SJSA1 (cell line): Measurements from ENCODE around the gene GAPVD1. TPM values are rescaled to one million over a fixed set of nuclear protein-coding genes. Genes with fewer than 3 reads are reported as not detected.
"Not testable (repeated sequence)": the region's sequence is repeated elsewhere in the genome, so short reads cannot be mapped to it uniquely, and the experiment has no call there.

Experiments
- DNase-seq, 2 experiments: peaks; one replicate each; pipeline ENCODE4 v3.0.0-alpha.2; 2015 to 2020; ENCODE audit warnings: low spot score in 2 of 2, low read depth in 1 of 2
- H3K27ac ChIP-seq: fragments of 250-450 bp; sonication (Bioruptor Pico); 2 replicates; pipeline ENCODE4 v1.5.1; 2020; ENCODE audit warnings: mild to moderate bottlenecking, moderate library complexity
- H3K27me3 ChIP-seq: fragments of 250-450 bp; sonication (Bioruptor Pico); replicated peaks from 2 replicates; pipeline ENCODE4 v1.5.1; 2020; ENCODE audit warnings: mild to moderate bottlenecking, moderate library complexity
- H3K36me3 ChIP-seq: fragments of 250-450 bp; sonication (Bioruptor Pico); 2 replicates; pipeline ENCODE4 v1.5.1; 2020; ENCODE audit warnings: mild to moderate bottlenecking
- H3K4me1 ChIP-seq: fragments of 250-450 bp; sonication (Bioruptor Pico); replicated peaks from 2 replicates; pipeline ENCODE4 v1.6.1; 2021; ENCODE audit warnings: mild to moderate bottlenecking
- H3K4me3 ChIP-seq: fragments of 250-450 bp; sonication (Bioruptor Pico); 2 replicates; pipeline ENCODE4 v1.5.1; 2020; ENCODE audit warnings: mild to moderate bottlenecking
- H3K9me3 ChIP-seq: fragments of 250-450 bp; sonication (Bioruptor Pico); replicated peaks from 2 replicates; pipeline ENCODE4 v1.5.1; 2020; ENCODE audit warnings: mild to moderate bottlenecking
- total RNA-seq: library from RNA; depleted of rRNA; stranded (reverse); fragments of >200 nt; shearing (Covaris generic); gene quantifications from 2 replicates; pipeline ENCODE4 v1.2.3, GENCODE V29; 2014

GAPVD1 gene
- total RNA-seq, 1 experiment from 2014 or later, result 38.4 TPM

DNA sequence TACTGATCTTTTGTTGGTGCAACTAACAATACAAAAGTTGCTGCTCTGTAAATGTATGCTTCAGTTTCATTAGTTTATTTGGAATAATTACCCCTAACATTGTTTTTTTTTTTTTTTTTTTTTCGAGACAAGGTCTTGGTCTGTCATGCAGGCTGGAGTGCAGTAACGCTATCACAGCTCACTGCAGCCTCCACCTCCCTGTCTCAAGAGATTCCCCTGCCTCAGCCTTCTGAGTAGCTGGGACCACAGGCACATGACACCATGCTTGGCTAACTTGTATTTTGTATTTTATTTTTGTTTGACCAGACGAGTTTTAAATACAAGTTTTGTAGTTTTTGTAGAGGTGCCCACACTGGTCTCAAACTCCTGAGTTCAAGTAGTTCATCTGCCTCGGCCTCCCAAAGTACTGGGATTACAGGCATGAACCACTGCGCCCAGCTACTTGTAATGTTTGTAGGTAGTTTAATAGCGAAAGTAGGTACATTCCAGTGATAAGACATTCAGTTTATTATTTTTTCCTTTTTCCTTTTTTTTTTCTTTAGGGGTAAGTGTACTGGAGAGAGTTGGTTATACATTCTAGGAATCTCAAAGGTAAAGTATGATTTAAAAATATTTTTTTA lies 6.9 kb downstream of the GAPVD1 start:
- DNase-seq, result no peak
- no peak overlapping the region for H3K27ac ChIP-seq
- no peak overlapping the region for H3K4me3 ChIP-seq
- no peaks in the 10 kb centered on the region; the same call in 1 of the 2 replicates for H3K4me1 ChIP-seq
- no peaks in the 10 kb centered on the region for H3K27me3 ChIP-seq
- peaks cover 6% of the 10 kb centered on the region; the same call in 1 of the 2 replicates for H3K36me3 ChIP-seq
- no peaks in the 10 kb centered on the region for H3K9me3 ChIP-seq

- H3K36me3 ChIP-seq, result peaks cover 6% of the 10 kb centered on the region; the same call in 1 of the 2 replicates
- no peak overlapping the region for H3K27ac ChIP-seq
- H3K4me1 ChIP-seq, result no peaks in the 10 kb centered on the region; the same call in 1 of the 2 replicates
- no peak overlapping the region for H3K4me3 ChIP-seq
- H3K27me3 ChIP-seq, result no peaks in the 10 kb centered on the region
- DNase-seq, result no peak
- no peaks in the 10 kb centered on the region for H3K9me3 ChIP-seq
Measured at GRCh38 chr9:125269014-125269397, 7.4 kb downstream of the GAPVD1 start.

GRCh38 chr9:125271081-125271480 lies 9.5 kb downstream of the GAPVD1 start:
- Histone ChIP-seq H3K4me3 (no peak overlapping the region), H3K27ac (no peak overlapping the region), H3K27me3 (no peaks in the 10 kb centered on the region), H3K9me3 (no peaks in the 10 kb centered on the region), H3K4me1 (no peaks in the 10 kb centered on the region; the same call in 1 of the 2 replicates), H3K36me3 (peaks cover 2% of the 10 kb centered on the region)
- no peak for DNase-seq

DNA sequence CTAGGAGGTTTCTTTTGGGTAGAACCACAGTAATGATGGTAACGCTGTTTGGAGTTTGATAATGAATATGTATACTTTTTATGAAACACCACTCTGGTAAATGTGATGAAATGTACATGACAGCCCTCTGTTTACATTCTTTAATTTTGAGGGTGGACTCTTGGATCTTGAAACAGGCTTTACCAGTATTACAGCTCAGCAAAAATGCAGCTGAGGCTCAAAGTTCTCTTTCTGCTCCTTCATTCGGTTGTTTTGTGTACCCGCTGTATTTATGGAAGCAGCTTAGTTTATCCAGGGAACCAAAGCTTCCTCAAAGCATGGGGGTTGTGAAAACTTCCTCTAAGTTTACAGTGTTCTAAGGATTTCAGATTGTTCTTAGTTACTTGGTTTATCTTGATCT lies 11.1 kb downstream of the GAPVD1 start:
- no peak for DNase-seq
- 0 out of 2 replicates have a peak overlapping the region, but pooled peaks have one; percentile 7 for H3K27ac ChIP-seq
- H3K4me3 ChIP-seq, result no peak overlapping the region
- no peaks in the 10 kb centered on the region; the same call in 1 of the 2 replicates for H3K4me1 ChIP-seq
- H3K9me3 ChIP-seq, result no peaks in the 10 kb centered on the region
- H3K36me3 ChIP-seq, result peaks cover 5% of the 10 kb centered on the region; the same call in 1 of the 2 replicates
- no peaks in the 10 kb centered on the region for H3K27me3 ChIP-seq

DNA sequence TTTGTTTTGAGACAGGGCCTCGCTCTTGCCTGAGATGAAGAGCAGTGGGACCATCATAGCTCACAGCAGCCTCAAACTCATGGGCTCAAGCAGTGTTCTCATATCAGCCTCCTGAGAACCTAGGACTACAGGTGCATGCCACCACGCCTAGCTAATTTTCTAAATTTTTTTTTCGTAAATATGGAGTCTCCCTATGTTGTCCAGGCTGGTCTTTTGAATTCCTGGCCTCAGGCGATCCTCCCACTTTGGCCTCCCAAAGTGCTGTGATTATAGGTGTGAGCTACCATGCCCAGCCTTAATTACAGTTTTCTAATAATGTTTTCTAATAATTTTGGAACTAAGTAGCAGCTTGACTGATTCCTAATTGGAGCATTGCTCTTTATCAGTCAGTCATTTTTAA lies 15.1 kb downstream of the GAPVD1 start:
- Histone ChIP-seq H3K9me3 (no peaks in the 10 kb centered on the region), H3K4me3 (no peak overlapping the region), H3K27ac (no peak overlapping the region), H3K4me1 (no peaks in the 10 kb centered on the region; the same call in 1 of the 2 replicates), H3K27me3 (no peaks in the 10 kb centered on the region), H3K36me3 (peaks cover 5% of the 10 kb centered on the region; the same call in 1 of the 2 replicates)
- DNase-seq, result no peak

DNA sequence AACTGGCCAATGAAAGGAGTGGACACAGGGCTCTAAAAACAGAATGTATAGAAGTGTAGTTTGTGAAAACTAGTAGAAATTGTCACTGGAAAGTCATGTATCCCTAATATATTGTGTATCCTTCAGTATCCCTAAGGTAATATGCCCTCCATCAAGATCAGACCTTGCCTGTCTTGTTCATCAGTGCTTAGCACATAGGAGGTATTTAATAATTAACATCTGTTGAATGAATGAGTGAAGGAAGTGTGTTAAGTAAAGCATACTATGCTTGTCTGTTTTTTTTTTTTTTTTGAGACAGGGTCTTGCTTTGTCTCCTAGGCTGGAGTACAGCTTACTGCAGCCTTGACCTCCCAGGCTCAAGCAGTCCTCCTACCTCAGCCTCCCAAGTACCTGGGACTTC lies 15.8 kb downstream of the GAPVD1 start:
- no peak overlapping the region for H3K4me3 ChIP-seq
- H3K27me3 ChIP-seq, result no peaks in the 10 kb centered on the region
- no peak for DNase-seq
- peaks cover 5% of the 10 kb centered on the region; the same call in 1 of the 2 replicates for H3K36me3 ChIP-seq
- H3K27ac ChIP-seq, result no peak overlapping the region
- H3K4me1 ChIP-seq, result no peaks in the 10 kb centered on the region; the same call in 1 of the 2 replicates
- no peaks in the 10 kb centered on the region for H3K9me3 ChIP-seq

DNA sequence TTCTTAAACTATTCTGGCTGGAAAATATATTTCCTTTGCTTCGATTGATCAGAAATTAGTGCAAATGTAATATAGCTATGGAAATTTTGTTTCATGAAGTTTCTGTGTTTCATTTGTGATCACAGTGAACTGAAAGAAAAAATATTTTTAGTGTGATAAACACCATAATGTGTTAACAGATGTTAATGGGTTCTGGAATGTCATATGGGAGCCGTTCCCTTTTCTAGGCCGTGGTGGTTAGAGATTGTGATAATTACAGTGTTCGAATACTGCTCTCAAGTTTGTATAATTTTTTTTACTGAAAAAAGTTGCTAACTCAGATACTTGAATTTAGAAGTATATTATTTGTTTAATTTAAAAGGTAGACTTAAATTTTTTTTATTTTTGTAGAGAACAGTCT lies 19.3 kb downstream of the GAPVD1 start:
- H3K36me3 ChIP-seq, result peaks cover 5% of the 10 kb centered on the region; the same call in 1 of the 2 replicates
- no peak overlapping the region for H3K27ac ChIP-seq
- no peaks in the 10 kb centered on the region for H3K27me3 ChIP-seq
- DNase-seq, result no peak
- H3K9me3 ChIP-seq, result no peaks in the 10 kb centered on the region
- H3K4me1 ChIP-seq, result no peaks in the 10 kb centered on the region
- no peak overlapping the region for H3K4me3 ChIP-seq

DNA sequence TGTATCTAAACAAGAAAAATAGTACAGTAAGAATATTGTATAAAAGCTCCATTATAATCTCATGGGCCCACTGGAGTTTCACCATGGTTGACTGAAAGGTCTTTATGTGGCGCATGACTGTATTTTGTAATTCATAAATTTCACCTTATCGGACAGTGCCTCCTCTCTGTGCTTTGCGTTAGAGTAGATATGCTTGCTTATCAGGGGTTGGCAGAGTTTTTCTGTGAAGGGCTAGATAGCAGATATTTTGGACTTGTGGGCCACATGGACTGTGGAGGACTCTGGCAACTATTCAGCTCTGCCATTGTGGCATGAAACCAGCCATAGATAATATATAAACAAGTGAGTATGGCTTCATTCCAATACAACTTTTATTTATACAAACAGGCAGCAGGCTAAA lies 23.2 kb downstream of the GAPVD1 start:
- no peak for DNase-seq
- peaks cover 9% of the 10 kb centered on the region; the same call in 1 of the 2 replicates for H3K36me3 ChIP-seq
- H3K27me3 ChIP-seq, result no peaks in the 10 kb centered on the region
- H3K9me3 ChIP-seq, result no peaks in the 10 kb centered on the region
- no peak overlapping the region for H3K27ac ChIP-seq
- no peak overlapping the region for H3K4me3 ChIP-seq
- H3K4me1 ChIP-seq, result no peaks in the 10 kb centered on the region

GRCh38 chr9:125286935-125287433 lies 25.4 kb downstream of the GAPVD1 start:
- not testable (repeated sequence) for H3K36me3 ChIP-seq, H3K4me1 ChIP-seq, DNase-seq, H3K4me3 ChIP-seq, H3K27me3 ChIP-seq, H3K27ac ChIP-seq, H3K9me3 ChIP-seq

GRCh38 chr9:125293134-125293533 lies 31.5 kb downstream of the GAPVD1 start:
- DNase-seq, result no peak

GRCh38 chr9:125295657-125296056 lies 34.0 kb downstream of the GAPVD1 start:
- Histone ChIP-seq H3K36me3 (peaks cover 15% of the 10 kb centered on the region), H3K27me3 (no peaks in the 10 kb centered on the region), H3K4me3 (no peak overlapping the region), H3K9me3 (no peaks in the 10 kb centered on the region), H3K27ac (no peak overlapping the region), H3K4me1 (no peaks in the 10 kb centered on the region)
- no peak for DNase-seq

More at GRCh38 chr9:125293134-125293533, 31.5 kb downstream of the GAPVD1 start:
- no peaks in the 10 kb centered on the region for H3K4me1 ChIP-seq
- H3K4me3 ChIP-seq, result no peak overlapping the region
- H3K9me3 ChIP-seq, result no peaks in the 10 kb centered on the region
- H3K27me3 ChIP-seq, result no peaks in the 10 kb centered on the region
- no peak overlapping the region for H3K27ac ChIP-seq
- peaks cover 6% of the 10 kb centered on the region; the same call in 1 of the 2 replicates for H3K36me3 ChIP-seq

GRCh38 chr9:125296843-125297372 lies 35.3 kb downstream of the GAPVD1 start:
- H3K36me3 ChIP-seq, result peaks cover 16% of the 10 kb centered on the region
- no peak overlapping the region for H3K4me3 ChIP-seq
- H3K9me3 ChIP-seq, result no peaks in the 10 kb centered on the region
- no peak overlapping the region for H3K27ac ChIP-seq
- no peak for DNase-seq
- H3K27me3 ChIP-seq, result no peaks in the 10 kb centered on the region
- no peaks in the 10 kb centered on the region for H3K4me1 ChIP-seq

GRCh38 chr9:125297917-125298316 lies 36.3 kb downstream of the GAPVD1 start:
- Histone ChIP-seq H3K9me3 (no peaks in the 10 kb centered on the region), H3K4me3 (no peak overlapping the region), H3K36me3 (peaks cover 26% of the 10 kb centered on the region), H3K4me1 (no peaks in the 10 kb centered on the region), H3K27me3 (no peaks in the 10 kb centered on the region), H3K27ac (no peak overlapping the region)
- no peak for DNase-seq

- H3K4me3 ChIP-seq, result no peak overlapping the region
- H3K4me1 ChIP-seq, result no peaks in the 10 kb centered on the region
- no peak for DNase-seq
- no peak overlapping the region for H3K27ac ChIP-seq
- H3K27me3 ChIP-seq, result no peaks in the 10 kb centered on the region
- peaks cover 41% of the 10 kb centered on the region for H3K36me3 ChIP-seq
- no peaks in the 10 kb centered on the region for H3K9me3 ChIP-seq
Measured at GRCh38 chr9:125302241-125302640, 40.6 kb downstream of the GAPVD1 start.
